ENCODE measurements around the gene TMBIM6.

GRCh38 chr12:49783917-49784676 lies 42.7 kb downstream of the TMBIM6 start:
- no peak for TF ChIP-seq EZH2 (optimal IDR thresholded peaks at IDR 0.05; ENCODE audit: low read depth, low read length)
- TF ChIP-seq CTCF (IDR thresholded peaks at IDR 0.05; ENCODE audit: low read length): no peak
